HG03045 (cell line): ENCODE data around the gene LRRC32.
"Not testable (repeated sequence)": the region's sequence is repeated elsewhere in the genome, so short reads cannot be mapped to it uniquely, and the experiment has no call there.

ENCODE experiments used
- ATAC-seq: cut with Tn5 transposase; IDR thresholded peaks from one replicate; pipeline ENCODE4 v1.9.1; 2021; ENCODE audit warnings: mild to moderate bottlenecking, moderate library complexity; ENCODE audit not compliant: unreplicated experiment

The LRRC32 gene

DNA sequence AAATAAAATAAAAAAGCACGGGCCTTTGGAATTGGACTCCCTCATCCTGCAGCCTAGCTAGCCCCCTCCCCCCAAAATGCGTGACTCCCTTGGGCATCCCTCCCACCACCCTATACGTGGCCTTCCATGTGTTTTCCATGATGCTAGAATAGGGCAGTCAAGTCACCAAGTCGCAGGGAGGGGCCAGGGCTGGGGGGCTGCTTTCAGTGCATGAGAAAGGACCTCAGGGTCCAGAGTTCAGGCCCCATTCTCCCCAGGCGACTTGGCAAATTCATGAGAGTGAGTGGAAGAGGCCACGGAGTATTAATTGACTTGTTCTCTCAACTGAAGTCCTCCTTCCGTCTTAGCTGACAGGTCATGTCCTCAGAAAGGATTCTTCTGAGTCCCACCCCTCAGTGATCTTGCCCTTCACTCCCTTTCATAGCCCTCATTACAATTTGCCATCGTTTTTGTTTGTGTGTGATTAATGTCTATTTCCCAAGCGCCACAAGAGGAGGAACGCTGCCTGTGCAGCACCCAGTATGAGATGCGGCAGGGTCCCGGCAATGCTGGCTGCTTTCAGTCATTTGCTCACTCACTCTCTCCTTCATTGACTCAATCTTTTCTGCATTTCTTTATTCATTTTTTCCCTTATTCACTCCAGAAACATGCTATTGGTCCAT, 17.4 kb downstream of the LRRC32 start:
- no peak for ATAC-seq

DNA sequence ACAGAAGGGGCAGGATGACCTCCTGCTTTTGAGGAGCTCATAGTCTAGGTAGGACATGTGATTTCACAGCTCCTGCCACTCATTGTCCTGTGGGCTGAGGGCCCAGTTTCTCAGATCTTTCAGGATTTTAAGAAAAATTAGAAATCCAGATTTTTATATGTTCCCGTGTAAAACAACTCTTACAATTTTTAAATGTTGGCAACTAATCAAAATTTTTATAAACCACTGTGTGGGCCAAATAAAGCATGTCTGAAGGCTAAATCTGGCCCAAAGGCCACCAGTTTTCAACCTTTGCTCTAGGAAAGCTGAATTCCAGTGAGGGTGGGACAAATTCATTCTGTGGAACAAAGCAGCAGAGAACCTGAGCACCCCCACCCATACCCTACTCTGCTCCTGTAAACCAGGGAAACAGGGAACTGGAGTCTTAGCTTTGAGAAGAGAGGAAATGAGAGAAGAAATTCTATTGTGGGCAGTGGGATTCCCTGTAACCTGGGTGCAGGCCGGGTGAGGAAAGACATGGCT, 20.6 kb downstream of the LRRC32 start:
- ATAC-seq = no peak

DNA sequence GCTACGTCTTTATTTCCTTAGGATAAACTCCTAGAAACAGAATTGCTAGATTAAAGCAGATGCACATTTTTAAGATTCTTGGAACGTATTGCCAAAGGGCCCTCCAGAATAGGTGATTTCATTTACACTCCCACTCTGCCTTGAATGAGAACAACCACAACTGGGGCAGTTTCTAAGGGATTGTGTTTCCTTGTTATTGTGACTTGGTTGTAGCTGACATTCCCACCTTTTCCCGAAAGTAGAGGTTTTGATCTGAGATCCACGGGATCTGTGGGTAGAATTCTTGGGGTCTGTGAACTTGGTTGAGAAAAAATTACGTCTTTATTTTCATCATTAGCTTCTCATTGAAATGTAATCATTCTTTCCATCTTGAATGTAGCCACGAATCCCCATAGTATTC, 21.5 kb downstream of the LRRC32 start:
- no peak for ATAC-seq

DNA sequence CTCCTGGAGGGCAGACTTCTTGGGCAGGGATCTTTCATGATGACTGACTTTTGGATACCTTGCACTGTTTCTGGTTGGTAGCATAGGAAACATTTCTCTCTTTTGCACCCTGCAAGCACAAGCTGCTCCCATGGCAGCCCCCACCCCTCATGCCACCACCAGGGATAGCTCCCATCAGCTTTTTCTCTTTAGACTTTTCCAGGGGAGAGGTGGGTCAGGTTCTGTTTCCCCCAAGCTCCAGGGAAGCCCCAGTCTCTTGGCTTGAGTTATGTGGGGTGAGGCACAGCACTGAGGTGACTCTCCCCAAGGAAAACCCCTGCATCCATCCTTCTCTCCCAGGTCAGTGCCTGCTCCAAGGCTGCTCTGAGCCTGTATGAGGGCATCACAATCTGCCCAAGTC, 22.5 kb downstream of the LRRC32 start:
- ATAC-seq = no peak

DNA sequence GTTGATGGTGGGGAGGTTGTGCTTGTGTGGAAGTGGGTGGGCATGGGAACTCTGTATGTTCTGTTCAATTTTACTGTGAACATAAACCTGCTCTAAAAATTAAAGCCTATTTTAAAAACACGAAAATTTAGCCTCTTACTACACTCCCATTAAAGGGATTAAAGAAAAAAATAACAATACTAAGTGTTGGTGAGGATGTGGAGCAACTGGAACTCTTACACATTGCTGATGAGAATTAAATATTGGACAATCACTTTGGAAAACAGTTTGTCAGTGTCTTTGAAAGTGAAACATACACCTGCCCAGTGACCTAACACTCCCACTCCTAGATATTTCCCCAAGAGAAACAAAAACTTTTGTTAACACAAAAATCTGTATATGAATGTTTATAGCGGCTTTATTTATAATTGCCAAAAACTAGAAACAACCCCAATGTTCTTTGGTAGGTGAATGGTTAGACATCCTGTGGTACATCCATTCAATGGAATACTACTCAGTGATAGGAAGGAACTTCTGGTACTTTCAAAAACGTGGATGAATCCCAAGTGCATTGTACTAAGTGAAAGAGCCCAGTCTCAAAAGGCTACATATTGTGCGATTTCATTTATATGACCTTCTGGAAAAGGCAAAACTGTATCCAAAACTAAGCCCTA, 23.5 kb downstream of the LRRC32 start:
- ATAC-seq = no peak

DNA sequence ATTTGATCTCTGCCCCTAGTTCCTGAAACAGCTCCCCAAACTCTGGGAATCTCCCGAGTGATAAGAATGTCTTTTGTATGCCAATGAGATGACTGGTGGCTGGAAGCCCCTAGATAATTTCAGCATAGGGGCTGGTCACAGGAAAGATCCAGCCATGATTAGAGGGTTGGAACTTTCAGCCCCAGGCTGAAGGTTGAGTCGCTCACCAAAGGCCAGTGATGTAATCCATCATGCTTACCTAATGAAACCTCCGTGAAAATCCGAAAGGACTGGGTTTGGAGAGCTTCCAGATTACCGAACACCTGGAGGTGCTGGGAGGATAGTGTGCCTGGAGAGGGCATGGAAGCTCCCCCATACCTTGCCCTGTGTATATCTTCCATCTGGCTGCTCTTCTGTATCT, 26.0 kb downstream of the LRRC32 start:
- ATAC-seq = no peak

DNA sequence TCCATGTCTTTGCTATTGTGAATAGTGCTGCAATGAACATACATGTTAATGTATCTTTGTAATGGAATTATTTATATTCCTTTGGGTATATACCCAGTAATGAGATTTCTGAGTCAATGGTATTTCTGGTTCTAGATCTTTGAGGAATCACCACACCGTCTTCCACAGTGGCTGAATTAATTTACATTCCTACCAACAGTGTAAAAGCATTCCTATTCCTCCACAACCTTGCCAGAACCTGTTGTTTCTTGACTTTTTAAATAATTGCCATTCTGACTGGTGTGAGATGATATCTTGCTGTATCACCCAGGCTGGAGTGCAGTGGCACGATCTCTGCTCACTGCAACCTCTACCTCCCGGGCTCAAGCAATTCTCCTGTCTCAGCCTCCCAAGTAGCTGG, 26.8 kb downstream of the LRRC32 start:
- not testable (repeated sequence) for ATAC-seq

DNA sequence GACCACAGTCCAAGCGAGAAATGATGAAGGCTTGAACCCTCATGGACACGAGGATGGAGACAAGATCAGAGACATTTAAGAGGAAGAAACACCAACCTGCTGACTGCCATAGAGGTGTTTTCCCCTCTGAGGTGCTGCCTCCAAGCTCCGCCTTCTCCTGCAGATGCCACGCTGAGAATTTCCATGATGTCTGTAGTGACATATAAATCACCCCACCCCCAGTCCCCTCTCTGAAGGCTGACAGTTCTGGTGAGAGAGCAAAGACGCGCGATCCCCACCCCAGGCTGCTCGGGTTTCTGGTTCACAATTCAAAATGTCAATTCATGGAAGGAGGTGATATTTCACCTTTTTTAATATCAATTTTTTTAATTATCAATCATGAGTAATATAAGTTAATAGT, 28.2 kb downstream of the LRRC32 start:
- ATAC-seq = no peak

DNA sequence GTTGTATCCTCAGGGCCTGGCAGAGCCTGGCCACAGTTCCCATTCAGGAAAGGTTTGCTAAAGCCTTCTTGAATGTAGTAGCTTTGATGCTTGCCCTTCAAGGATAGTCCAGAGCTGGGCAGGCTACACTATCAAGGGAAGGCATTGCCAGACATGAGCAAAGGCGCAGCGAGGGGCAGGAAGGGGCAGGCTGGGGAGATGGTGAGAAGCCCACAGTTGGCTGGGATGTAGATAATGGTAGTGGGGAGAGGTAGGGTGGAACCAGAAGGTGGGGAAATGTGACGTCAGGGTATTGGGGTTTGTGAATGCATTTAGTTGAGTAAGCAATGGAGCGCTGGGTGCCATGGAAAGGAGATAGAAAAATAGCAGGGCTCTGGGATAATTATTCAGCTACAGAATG, 28.6 kb downstream of the LRRC32 start:
- no peak for ATAC-seq

DNA sequence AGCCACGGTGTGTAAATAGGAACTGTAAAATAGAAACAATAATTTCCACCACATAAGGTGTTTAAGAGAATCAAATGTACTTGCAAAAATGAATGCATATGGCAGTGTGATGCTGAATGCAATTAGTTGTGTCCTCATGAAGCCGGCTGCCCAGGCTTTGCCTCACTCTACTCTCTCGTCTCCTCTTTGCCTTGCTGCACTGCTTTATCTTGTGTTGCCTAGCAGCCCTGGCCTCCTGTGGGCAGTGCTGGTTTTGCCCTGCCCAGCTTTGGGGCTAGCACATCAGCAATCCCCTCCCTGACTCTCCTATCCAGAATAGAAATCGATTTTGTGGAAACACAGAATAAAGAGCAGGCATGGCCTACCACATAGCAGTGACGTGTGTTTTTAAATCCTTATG, 30.0 kb downstream of the LRRC32 start:
- ATAC-seq = no peak

DNA sequence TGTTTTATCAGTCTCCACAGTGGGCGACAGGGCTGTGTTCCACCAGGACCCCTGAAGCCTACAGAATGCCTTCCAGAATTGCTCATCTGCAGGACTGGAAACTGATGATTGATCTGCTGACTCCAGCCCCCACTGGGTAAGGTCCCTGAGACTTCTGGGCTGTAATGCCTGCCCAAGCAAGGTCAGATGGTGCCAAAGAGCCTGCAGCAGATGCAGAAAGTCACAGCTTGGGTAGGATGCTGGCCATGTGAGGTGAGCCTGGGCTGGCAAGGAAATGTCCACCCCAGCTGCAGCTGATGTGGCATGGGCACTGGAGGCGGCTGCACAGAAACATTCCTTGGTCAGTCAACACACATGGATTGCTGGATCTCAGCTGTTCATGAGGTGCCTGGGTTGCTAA, 30.9 kb downstream of the LRRC32 start:
- ATAC-seq = no peak

DNA sequence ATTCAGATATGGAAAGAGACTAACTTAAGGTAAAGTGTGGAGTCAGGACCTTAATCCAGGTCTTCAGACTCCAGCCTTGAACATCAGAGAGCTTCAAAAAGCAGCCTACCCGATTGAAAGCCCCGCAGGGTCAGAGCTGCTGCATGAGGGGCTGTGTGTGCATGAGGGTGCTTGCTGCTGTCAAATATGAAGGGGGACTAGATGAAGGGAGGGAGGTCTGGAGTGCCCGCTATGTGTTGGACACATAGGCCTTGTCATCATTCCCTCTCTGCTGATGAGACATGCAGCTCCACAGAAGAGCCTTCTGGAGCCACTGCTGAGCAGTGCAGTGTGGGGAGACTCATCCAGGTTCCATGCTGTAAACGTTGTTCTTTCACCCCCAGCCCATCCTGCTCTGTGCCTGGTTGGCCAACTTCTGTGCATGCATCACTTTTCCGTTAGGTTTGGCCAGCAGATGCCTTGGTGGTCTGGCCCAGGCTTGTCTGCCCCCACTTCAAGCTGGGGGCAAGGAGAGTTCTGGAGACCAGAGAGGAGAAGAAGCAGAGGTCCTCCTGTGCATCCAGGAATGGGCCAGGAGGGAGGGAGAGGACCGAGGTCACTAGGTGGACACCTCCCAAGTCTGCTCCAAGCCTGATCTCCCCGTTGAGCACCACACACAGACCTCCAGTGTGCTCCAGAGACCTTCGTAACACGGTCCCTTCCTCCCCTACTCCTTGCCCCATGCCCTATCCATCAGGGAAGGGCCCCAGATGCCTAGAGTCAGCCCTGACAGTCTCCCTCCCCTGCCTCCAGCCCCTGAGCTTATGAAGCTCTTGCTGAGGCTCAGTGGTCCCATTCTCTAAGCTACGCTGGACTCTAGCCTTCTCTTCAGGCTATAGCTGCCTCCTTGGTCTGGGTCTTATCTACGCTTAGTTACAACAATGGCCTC, 32.0 kb downstream of the LRRC32 start:
- ATAC-seq = no peak

DNA sequence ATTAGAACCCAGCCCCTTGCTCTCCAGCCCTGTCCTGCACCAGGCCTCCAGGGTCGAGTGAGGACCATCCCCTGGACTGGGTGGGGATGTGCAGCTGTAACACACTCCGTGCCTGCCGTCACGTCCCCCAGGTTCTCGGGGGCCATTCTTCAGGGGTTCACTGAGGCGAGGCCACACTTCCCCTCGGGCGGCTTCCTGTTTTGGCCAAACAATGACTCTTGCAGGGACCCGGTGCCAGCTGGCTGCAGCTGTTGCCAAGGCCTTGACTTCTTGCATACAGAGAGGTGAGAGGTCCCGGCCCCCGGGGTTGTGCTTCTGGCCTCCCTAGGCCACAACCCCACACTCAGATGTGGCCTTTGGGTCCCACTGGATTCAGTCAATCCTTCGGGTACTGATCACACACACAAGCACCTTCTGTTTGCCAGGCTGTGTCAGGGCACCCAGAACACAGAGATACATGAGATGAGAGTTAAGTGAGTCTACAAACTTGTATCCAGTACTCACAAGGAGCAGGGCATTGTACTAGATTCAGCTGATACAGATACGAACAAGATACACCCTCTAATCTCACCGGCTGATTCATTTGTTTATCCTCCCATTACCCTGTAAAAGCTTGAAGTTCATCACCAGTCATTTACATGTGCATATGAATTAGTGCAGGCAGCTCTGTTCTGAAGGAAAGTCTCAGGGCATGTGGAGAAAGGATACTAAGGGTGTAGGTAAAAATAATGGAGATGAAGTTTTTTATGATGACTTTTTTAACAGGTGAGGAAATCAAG, 32.9 kb downstream of the LRRC32 start:
- no peak for ATAC-seq

DNA sequence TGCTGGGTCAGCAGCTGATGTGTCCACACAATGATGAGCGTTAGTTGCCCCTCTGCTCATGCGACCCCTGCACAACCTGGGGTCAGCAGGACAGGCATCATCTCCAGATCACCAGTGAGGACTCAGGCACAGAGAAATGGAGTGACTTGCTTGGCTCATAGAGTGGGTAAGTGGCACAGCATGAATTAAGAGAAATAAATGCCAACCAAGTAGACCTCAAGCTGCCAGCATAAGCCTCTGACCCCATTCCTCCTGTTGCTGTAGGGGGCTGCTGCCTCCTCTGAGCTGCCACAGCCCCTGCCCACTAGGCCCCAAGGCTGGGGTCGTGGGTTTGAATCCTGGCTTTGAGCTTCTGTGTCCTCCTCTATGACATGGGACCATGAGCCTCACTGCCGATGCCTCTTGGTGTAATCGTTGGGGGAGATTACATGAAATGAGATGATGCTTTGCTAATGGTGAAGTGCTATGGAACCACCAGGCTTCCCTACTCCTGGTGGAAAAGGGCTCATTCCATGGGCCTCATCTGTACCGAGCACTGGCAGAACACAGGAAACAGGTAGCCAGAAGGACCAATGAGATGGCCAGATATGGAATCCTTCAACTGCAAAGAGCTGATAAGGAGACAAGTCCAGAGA, 33.6 kb downstream of the LRRC32 start:
- no peak for ATAC-seq

DNA sequence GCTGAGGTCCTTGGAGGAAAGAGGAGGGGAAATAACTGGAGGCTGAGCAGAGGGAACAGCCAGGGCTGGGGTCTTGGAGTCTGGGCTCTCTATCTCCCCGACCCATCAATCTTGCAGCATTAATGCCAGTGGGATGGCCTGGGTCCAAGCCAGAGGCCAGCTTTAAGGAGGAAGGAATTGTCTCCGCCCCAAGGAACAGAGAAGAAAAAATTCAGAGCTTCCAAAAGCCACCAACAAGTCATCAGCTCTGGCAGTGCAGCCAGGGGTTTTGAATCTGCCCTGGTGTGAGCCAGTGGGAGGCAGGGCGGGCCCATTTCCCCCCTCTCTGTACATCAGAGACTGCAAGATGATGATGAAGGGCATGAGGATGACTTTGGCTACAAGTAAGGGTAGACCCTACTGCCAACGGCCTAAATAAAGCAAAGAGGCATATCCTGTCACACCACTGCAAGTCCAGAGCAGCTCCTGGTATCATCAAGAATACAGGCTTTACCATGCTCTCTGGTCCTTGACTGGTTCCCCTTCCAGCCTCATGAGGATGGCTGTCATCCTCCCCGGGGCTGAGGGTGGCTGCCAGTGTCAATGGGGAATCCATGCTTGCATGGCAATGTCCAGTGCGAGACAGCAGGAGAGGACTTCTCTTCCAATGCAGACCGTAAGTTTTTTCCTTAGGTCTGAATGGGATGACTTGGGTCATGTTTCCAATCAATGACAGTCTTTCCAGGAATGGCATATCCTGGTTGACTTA, 34.4 kb downstream of the LRRC32 start:
- ATAC-seq = no peak

DNA sequence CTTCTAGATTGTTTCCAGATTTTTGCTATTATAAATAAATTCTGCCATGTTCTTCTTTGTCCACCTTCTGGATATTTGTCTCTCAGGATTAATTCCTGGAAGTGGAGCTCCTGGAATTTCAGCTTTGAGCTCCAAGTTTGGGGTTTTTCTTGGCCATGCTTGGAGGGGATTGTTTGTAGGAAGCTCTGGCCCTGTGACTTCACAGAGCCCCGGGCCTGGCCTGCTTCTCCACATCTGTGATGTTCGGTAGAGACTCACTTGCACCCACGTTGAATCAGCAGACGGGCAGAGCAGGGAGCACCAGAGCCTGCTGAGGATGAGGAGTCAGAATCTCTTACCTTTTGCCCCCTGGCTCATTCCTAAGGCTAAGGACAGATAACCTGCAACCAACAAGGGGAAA, 35.7 kb downstream of the LRRC32 start:
- no peak for ATAC-seq

DNA sequence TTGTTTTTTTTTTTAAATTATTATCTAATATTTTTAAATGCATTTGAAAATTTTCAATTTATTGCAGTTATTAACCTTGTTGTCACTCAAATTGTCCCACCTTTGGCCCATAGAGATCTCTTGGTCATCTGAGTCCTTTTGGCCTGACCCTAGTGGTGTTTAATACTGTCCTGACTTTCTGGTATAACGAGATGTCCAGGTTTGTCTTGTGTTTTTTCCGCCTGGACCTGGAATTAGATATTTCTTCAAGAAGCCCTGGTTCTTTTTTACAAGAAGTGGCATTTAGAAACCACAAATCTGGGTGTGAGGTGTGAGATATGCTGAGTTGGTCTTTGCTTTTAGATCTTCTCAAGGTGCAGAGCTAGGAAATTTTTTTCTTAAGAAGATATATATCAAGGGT, 38.1 kb downstream of the LRRC32 start:
- no peak for ATAC-seq

DNA sequence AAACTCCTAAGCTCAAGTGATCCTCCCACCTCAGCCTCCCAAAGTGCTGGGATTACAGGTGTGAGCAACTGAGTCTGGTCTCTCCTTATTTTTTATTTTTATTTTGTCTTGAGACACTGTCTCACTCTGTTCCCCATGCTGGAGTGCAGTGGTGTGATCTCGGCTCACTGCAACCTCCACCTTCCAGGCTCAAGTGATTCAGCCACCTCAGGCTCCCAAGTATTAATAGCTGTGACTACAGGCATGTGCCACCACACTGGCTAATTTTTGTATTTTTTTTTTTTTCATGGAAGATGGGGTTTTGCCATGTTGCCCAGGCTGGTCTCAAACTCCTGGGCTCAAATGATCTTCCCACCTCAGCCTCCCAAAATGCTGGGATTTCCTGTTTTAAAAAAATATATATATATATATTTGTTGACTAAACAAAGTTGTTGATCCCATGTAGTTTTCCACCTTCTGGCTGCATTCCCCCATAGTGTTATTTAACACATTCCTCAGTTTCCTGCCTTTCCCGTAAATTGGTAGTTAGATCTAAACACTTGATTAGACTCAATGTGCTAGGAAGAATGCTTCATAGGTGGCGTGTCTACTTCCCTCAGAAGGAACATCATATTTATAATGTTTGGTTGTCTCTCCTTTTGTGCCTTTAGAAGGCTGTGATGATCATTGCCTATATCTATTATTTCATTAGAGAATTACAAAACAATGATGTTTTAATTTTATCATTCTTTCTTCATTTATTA, 38.8 kb downstream of the LRRC32 start:
- no peak for ATAC-seq
